VCaP (cell line): ENCODE results near the gene DAZAP1.
A peak's percentile ranks its signal among the peaks of the same experiment; 100 is the strongest.

Experiments
- H3K27ac ChIP-seq: fragments of 450-650 bp; 2 replicates; pipeline ENCODE4 v1.5.1; 2017
- TF ChIP-seq, protein P1 (sequence below): fragments of 450-650 bp; conservative IDR thresholded peaks from 2 replicates; pipeline ENCODE4 v1.5.1; 2017; ENCODE audit warnings: mild to moderate bottlenecking, moderate library complexity

Gene DAZAP1

DNA sequence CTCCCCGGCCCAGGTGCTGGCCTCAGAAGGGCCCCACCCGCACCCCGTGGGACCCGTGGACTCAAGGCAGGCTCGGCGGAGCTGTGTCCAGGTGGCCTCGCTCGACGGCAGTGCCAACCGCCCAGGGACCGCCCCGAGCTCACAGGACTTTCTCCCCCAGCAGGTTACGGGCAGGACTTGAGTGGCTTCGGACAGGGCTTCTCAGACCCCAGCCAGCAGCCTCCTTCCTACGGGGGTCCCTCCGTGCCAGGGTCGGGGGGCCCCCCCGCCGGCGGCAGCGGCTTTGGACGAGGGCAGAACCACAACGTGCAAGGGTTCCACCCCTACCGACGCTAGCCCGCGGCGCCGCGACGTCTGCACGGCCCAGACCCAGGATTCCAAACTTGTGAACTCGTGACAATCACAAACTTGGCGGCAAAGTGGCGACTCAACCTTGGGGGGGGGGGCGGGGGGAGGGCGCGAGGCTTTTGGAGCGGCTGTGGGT, 27.2 kb downstream of the DAZAP1 start:
- TF ChIP-seq, protein P1, sequence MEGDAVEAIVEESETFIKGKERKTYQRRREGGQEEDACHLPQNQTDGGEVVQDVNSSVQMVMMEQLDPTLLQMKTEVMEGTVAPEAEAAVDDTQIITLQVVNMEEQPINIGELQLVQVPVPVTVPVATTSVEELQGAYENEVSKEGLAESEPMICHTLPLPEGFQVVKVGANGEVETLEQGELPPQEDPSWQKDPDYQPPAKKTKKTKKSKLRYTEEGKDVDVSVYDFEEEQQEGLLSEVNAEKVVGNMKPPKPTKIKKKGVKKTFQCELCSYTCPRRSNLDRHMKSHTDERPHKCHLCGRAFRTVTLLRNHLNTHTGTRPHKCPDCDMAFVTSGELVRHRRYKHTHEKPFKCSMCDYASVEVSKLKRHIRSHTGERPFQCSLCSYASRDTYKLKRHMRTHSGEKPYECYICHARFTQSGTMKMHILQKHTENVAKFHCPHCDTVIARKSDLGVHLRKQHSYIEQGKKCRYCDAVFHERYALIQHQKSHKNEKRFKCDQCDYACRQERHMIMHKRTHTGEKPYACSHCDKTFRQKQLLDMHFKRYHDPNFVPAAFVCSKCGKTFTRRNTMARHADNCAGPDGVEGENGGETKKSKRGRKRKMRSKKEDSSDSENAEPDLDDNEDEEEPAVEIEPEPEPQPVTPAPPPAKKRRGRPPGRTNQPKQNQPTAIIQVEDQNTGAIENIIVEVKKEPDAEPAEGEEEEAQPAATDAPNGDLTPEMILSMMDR = no peak
- no peak overlapping the region for H3K27ac ChIP-seq

DNA sequence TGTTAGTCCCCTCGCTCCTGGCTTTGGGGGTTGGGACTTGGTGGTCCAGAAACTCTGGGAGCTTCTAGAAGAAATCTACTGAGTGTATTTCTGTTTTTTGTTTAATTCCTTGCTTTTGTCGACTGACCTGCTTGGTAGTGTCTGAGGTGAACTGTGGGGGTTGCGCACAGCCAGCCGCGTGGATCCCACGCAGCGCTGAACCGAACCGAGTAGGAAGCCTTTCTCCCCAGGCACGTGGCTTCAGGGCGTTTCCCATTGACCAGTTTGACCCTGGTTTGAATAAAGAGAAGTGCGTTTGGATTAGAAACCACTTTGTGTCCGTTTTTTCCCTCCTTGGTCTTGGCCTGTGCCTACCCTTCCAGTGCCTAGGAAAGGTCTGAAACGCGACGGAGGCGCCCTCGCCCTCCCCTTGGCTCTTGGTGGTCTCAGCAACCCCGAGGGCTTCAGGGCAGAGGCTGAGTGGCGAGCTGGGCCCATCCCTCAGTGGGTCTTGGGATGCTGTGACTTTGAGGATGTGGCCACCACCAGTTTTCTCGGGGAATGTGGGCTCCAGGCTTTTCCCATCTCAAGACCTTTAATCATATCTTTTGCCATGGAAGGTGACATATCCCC, 28.1 kb downstream of the DAZAP1 start:
- TF ChIP-seq, protein P1 = no peak
- no peak overlapping the region for H3K27ac ChIP-seq

DNA sequence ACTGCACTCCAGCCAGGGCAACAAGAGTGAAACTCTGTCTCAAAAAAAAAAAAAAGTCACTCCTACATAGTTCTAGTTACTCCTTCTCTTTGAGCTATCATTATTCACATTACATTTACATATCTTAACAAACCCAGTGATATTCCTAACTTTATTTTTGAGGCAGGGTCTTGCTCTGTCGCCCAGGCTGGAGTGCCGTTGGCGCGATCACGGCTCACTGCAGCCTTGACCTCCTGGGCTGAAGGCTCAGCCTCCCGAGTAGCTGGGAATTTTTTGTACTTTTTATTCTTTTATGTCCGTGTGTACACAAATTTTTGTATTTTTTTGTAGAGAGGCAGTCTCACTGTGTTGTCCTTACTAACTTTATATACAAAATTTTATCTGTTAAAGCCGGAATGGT, 30.2 kb downstream of the DAZAP1 start:
- peak overlapping the region; percentile 89 for H3K27ac ChIP-seq
- TF ChIP-seq, protein P1 = no peak

DNA sequence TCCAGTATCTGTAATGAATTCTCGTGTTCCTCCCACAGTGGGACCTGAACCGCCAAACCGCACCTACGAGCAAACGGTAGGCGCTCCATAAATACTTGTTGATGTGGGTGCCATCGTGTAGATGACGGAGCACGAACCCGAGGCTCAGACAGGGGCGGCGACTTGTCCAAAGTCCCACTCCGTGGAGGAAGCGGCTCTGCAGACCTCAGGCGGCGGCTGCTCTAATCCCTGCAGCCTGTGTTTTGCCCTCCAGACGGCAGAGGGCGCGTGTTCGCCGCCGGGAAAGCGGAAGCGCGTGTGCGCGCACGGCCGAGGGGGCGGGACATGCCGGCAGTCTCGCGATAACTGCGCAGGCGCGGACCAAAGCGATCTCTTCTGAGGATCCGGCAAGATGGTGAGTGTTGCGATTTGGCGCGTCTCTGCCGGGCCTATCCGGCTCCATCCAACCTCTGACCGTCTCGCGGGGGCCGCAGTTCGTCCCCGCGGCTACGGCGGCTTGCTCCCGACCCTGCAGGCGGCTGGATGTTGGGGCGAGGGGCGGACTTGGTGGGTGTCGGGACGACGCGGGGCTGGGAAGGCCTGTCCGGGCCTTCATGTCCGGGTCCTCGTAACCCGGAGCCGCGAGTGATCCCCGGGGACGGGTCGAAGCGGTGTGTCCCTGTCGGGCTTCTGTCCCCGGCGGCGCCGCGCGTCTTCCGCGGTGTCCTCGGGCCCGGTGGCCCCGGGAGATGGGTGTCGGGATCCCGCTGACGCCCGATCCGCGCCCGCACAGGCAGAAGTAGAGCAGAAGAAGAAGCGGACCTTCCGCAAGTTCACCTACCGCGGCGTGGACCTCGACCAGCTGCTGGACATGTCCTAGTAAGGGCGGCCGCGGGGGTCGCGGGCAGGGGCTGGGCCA, 30.9 kb downstream of the DAZAP1 start, which contains the start of gene RPS15:
Gene RPS15, plus strand, starts transcription at position 362 of the 898 bp plus-strand sequence. Its CDS starts 30 bp downstream, at position 392.
- TF ChIP-seq, protein P1 = peak; percentile 97
- peak within 1 kb of the TSS; percentile 89 for H3K27ac ChIP-seq

DNA sequence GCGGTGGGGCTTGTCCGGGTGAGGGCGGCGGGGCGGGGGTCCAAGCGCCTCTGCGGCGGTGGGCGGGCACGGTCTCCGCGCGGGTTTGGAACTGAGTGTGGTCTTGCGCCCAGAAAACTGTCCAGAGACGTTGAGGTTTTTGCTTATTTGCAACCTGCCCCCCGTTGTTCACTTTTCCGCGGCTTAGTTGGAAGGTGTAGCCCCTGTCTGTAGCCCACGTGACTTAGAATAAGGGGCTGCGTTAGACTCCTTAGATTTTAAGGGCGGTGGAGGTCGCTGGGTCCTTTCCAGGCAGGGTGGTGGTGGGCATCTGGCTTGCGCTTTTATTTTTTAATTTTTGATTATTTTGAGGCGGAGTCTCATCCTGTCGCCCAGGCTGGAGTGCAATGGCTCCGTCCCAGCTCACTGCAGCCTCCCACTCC, 31.6 kb downstream of the DAZAP1 start:
- H3K27ac ChIP-seq = peak overlapping the region; percentile 89
- TF ChIP-seq, protein P1 = no peak

DNA sequence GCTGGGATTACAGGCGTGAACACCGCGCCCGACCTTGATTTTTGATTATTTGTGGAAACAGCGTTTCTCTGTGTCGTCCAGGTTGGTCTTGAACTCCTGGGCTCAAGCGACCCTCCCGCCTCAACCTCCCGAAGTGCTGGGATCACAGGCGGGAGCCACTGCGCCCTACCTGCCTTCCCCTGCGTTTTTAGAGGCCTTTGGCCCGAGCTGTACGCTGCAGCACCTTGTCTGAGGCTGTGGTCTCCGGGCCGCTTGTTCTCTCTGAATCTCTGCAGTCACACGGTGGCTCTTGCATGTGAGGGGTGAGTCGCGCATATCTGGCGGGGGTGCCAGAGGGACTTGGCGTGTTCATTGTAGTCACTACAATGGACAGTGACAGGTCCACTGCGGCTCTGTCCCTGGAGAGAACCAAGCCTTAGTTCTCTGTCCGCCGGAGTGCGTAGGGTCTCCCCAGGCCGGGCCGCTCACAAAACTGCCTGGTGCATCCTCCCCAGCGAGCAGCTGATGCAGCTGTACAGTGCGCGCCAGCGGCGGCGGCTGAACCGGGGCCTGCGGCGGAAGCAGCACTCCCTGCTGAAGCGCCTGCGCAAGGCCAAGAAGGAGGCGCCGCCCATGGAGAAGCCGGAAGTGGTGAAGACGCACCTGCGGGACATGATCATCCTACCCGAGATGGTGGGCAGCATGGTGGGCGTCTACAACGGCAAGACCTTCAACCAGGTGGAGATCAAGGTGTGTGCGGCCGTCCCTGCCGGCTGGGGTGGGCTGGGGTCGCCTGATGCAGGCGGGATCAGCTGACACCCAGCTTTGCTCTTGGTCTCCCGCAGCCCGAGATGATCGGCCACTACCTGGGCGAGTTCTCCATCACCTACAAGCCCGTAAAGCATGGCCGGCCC, 32.4 kb downstream of the DAZAP1 start:
- peak overlapping the region; percentile 89 for H3K27ac ChIP-seq

DNA sequence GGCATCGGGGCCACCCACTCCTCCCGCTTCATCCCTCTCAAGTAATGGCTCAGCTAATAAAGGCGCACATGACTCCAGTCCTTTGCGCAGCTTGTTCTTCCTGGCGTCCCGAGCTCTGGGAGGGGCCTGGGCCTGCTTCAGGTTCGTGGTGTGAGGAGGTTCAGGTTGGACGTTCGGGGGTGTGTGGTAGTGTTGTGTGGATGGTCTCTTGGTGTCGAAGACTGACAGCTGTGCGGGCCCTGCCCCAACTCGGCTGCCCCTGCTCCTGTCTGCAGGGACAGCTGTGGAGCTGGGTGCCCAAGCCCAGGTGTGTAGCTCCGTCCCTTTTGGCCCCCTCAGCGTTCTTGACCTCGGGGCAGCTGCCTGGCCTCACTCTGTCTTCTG, 33.0 kb downstream of the DAZAP1 start:
- peak overlapping the region; percentile 89 for H3K27ac ChIP-seq
- TF ChIP-seq, protein P1 = no peak
